Lower leg skin (tissue), 4 donors: ENCODE measurements around the gene PLCB1. TPM values are rescaled to one million over a fixed set of nuclear protein-coding genes. Genes with fewer than 3 reads are reported as not detected.

Source experiments
- DNase-seq, 2 donors: peaks; one replicate each; pipeline ENCODE4 v3.0.0-alpha.2; 2019; ENCODE audit warnings: low spot score in 2 of 2
- H3K4me3 ChIP-seq: fragments of 200-600 bp; sonication (generic); 2 replicates; pipeline ENCODE4 v1.5.1; 2017; ENCODE audit warnings: mild to moderate bottlenecking, low read depth; ENCODE audit not compliant: poor library complexity, severe bottlenecking
- POLR2A ChIP-seq, 2 donors: fragments of 450-650 bp; IDR thresholded peaks; one replicate each; pipeline ENCODE4 v1.6.1; 2016 to 2017; ENCODE audit warnings: antibody characterized with exemption in 2 of 2, mild to moderate bottlenecking in 1 of 2, moderate library complexity in 1 of 2
- WGBS, 2 donors: methylation state at CpG; one replicate each; pipeline ENCODE4 v1.1.5; 2018; 5-methylcytosine and 5-hydroxymethylcytosine counted together
- intact Hi-C: fragments of 100-400 bp; cut with DNase I; formaldehyde crosslinking; loops from one replicate; pipeline ENCODE4 v1.15.0; 2023; ENCODE audit warnings: low total_unique reads
- total RNA-seq, 4 donors: library from RNA; depleted of rRNA; stranded (reverse); fragments of >200 nt; gene quantifications; one replicate each; pipeline ENCODE4 v1.1.0, GENCODE V29; 2016
- TF ChIP-seq, protein P1 (sequence below), 3 donors: fragments of 450-650 bp; IDR thresholded peaks; one replicate each; pipeline ENCODE4 v1.5.1; 2016; ENCODE audit warnings: antibody characterized with exemption in 3 of 3, mild to moderate bottlenecking in 3 of 3, moderate library complexity in 2 of 3

Gene PLCB1
- total RNA-seq, 4 donors from 2014 or later = 4.1 to 16.2 (median 9.1) TPM

DNA sequence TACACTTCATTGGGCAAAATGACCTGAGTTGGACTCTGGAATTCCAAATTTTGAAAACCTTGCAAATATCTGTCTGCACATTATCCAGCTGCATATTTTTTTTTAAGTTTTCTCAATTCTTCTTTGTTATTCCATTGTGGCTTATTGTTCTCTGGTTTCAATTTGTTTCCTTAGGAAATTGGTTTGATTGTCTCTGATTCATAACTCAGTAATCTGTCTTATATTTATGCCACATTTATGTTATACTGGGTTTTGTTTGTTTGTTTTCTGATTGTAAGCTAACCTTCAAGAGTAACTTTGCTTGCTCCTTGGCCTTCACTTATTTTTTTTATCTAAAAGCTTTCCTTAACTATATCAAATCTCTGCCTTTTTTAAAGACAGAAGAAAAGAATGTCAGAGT lies 743.5 kb downstream of the PLCB1 start:
- no peak overlapping the region for H3K4me3 ChIP-seq
- intact Hi-C loops = no loop called here
- no peak for TF ChIP-seq POLR2A (IDR thresholded peaks at IDR 0.05)
- TF ChIP-seq, protein P1, sequence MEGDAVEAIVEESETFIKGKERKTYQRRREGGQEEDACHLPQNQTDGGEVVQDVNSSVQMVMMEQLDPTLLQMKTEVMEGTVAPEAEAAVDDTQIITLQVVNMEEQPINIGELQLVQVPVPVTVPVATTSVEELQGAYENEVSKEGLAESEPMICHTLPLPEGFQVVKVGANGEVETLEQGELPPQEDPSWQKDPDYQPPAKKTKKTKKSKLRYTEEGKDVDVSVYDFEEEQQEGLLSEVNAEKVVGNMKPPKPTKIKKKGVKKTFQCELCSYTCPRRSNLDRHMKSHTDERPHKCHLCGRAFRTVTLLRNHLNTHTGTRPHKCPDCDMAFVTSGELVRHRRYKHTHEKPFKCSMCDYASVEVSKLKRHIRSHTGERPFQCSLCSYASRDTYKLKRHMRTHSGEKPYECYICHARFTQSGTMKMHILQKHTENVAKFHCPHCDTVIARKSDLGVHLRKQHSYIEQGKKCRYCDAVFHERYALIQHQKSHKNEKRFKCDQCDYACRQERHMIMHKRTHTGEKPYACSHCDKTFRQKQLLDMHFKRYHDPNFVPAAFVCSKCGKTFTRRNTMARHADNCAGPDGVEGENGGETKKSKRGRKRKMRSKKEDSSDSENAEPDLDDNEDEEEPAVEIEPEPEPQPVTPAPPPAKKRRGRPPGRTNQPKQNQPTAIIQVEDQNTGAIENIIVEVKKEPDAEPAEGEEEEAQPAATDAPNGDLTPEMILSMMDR (IDR thresholded peaks at IDR 0.05) = no peak

GRCh38 chr20:8876366-8876765 lies 744.3 kb downstream of the PLCB1 start:
- TF ChIP-seq, protein P1 (IDR thresholded peaks at IDR 0.05) = no peak
- no peak for TF ChIP-seq POLR2A (IDR thresholded peaks at IDR 0.05)
- intact Hi-C loops = no loop called here
- H3K4me3 ChIP-seq = no peak overlapping the region
- DNase-seq = no peak

More for the DNA sequence above, 743.5 kb downstream of the PLCB1 start:
- DNase-seq = no peak

GRCh38 chr20:8877294-8877693 lies 745.2 kb downstream of the PLCB1 start:
- intact Hi-C loops = no loop called here

DNA sequence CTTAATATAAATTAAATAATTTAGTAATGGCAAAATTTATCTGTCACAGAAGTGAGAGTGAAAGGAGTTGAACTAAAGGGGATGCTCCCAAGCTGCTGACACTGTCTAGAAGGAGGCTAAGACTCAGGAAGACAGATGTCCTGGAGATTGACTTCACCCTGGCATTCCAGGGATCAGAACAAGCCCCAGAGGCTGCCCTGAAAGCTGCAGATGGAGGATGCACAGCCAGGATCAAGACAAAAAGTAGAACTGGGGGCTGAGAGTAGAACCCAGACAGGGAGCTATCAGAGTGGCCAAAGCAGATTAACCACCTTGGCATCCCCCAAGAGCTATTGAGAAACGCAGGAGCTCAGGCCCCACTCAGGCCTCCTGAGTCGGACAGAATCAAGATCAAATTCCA lies 747.6 kb downstream of the PLCB1 start:
- WGBS, 2 donors = 76 to 89% methylated on average over 2 of the region's 2 CpGs
- intact Hi-C loops = no loop called here
- no peak for DNase-seq
- TF ChIP-seq, protein P1 (IDR thresholded peaks at IDR 0.05) = no peak
- no peak for TF ChIP-seq POLR2A (IDR thresholded peaks at IDR 0.05)
- H3K4me3 ChIP-seq = no peak overlapping the region

More at GRCh38 chr20:8877294-8877693, 745.2 kb downstream of the PLCB1 start:
- no peak overlapping the region for H3K4me3 ChIP-seq
- 58 to 75% methylated on average over 2 of the region's 2 CpGs for WGBS, 2 donors
- TF ChIP-seq, protein P1 (IDR thresholded peaks at IDR 0.05) = no peak
- no peak for TF ChIP-seq POLR2A (IDR thresholded peaks at IDR 0.05)
- DNase-seq = no peak

DNA sequence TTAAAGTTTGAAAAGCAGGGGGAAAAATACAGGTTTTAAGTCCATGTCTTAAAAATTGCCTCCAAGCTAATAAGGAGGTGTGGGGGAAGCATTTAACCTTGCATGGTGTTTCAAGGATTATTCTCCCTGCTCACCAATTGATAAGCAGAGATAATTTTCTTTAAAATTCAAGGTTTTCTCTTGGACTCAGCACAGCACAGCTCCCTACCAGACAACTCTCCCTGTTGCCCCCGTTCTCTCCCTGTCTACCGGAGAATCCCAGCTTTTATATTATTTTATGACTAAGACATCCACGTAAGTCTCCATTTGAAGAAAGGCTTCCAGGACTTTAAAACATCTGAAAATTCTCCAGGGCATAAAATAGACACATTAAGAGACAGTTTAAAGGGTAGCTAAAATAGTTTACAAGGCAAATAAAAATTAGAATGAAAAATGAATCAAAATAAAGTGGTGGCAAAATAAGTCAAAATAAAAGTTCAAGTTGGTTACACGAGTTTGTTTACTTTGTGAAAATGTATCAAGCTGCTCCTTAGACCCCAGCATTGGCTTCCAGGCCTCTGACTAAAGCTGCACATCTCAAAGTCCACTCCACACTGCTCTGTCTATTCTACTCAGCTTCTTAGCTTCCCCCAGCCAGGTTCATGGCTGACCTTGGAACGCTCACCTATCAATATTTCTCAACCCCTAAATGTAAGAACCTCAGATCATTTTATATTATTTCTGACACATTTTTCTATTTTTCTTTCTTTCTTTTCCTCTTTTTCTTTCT lies 748.2 kb downstream of the PLCB1 start:
- DNase-seq = no peak
- TF ChIP-seq, protein P1 (IDR thresholded peaks at IDR 0.05) = no peak
- intact Hi-C loops = no loop called here
- WGBS, 2 donors = 81 to 85% methylated on average over 5 of the region's 5 CpGs
- no peak overlapping the region for H3K4me3 ChIP-seq

GRCh38 chr20:8891039-8891438 lies 759.0 kb downstream of the PLCB1 start:
- TF ChIP-seq, protein P1 (IDR thresholded peaks at IDR 0.05) = no peak
- TF ChIP-seq POLR2A (IDR thresholded peaks at IDR 0.05) = no peak
- no peak overlapping the region for H3K4me3 ChIP-seq
- intact Hi-C loops = no loop called here
- WGBS, 2 donors = 75 to 100% methylated on average over 1 of the region's 1 CpG
- no peak for DNase-seq
